HepG2 (cell line): ENCODE data around the gene SRRM2. TPM values are rescaled to one million over a fixed set of nuclear protein-coding genes. Genes with fewer than 3 reads are reported as not detected.
A peak's percentile ranks its signal among the peaks of the same experiment; 100 is the strongest.

Experiments
- CC2D1A ChIP-seq: sonication (generic); formaldehyde crosslinking; IDR thresholded peaks from 2 replicates; pipeline ENCODE4 v1.8.1; 2023; ENCODE audit warnings: mild to moderate bottlenecking, missing genetic modification reagents
- ETV5 ChIP-seq: IDR thresholded peaks from 2 replicates; pipeline ENCODE4 v1.6.1; 2018; ENCODE audit warnings: missing biosample characterization, missing genetic modification reagents, inconsistent platforms, borderline replicate concordance
- HDAC2 ChIP-seq: sonication (generic); formaldehyde crosslinking; IDR thresholded peaks from 2 replicates; pipeline ENCODE4 v1.4.0; 2020; ENCODE audit warnings: missing genetic modification reagents
- HMGA1 ChIP-seq: sonication (generic); formaldehyde crosslinking; conservative IDR thresholded peaks from 2 replicates; pipeline ENCODE4 v1.4.0; 2020; ENCODE audit warnings: missing genetic modification reagents
- ISL2 ChIP-seq: sonication (generic); formaldehyde crosslinking; IDR thresholded peaks from 2 replicates; pipeline ENCODE4 v1.5.0; 2020; ENCODE audit warnings: missing genetic modification reagents
- MTF2 ChIP-seq: sonication (generic); formaldehyde crosslinking; IDR thresholded peaks from 2 replicates; pipeline ENCODE4 v1.5.0; 2020; ENCODE audit warnings: missing genetic modification reagents, borderline replicate concordance
- RELA ChIP-seq: sonication (generic); formaldehyde crosslinking; IDR thresholded peaks from 2 replicates; pipeline ENCODE4 v1.4.0; 2020; ENCODE audit warnings: missing genetic modification reagents
- REPIN1 ChIP-seq: sonication (generic); formaldehyde crosslinking; IDR thresholded peaks from 2 replicates; pipeline ENCODE4 v1.8.0; 2022; ENCODE audit warnings: missing genetic modification reagents, low read depth, mild to moderate bottlenecking, borderline replicate concordance
- SETDB1 ChIP-seq: sonication (generic); formaldehyde crosslinking; IDR thresholded peaks from 2 replicates; pipeline ENCODE4 v1.5.1; 2020; ENCODE audit warnings: missing genetic modification reagents, mild to moderate bottlenecking, borderline replicate concordance
- SP5 ChIP-seq: IDR thresholded peaks from 2 replicates; pipeline ENCODE4 v1.6.1; 2016; ENCODE audit warnings: low read depth, borderline replicate concordance
- TAF15 ChIP-seq: fragments of 200-400 bp; formaldehyde crosslinking; IDR thresholded peaks from one replicate; pipeline ENCODE4 v1.6.1; 2018; ENCODE audit warnings: mild to moderate bottlenecking, low read depth, low read length; ENCODE audit not compliant: poor library complexity, severe bottlenecking
- ZFP90 ChIP-seq: sonication (generic); formaldehyde crosslinking; IDR thresholded peaks from 2 replicates; pipeline ENCODE4 v1.8.0; 2022; ENCODE audit warnings: missing genetic modification reagents, mild to moderate bottlenecking, inconsistent platforms, borderline replicate concordance
- ZNF782 ChIP-seq: sonication (generic); formaldehyde crosslinking; IDR thresholded peaks from 2 replicates; pipeline ENCODE4 v1.4.0; 2020; ENCODE audit warnings: missing genetic modification reagents, mild to moderate bottlenecking, borderline replicate concordance
- ZSCAN29 ChIP-seq: sonication (generic); formaldehyde crosslinking; conservative IDR thresholded peaks from 2 replicates; pipeline ENCODE4 v1.4.0; 2020; ENCODE audit warnings: mild to moderate bottlenecking, missing genetic modification reagents
- polyA plus RNA-seq, 8 experiments: library from polyadenylated mRNA; depleted of rRNA in 3 of 8; stranded (reverse) in 7 of 8; unstranded in 1 of 8; fragments of >200 nt; fragmentation: Illumina TruSeq in 4 of 8; extraction: Trizol in 4 of 8; gene quantifications; 2 replicates each; pipeline versions ENCODE4 v1.2.1 to v1.2.3, GENCODE V29; 2011 to 2016; ENCODE audit warnings: low read depth in 4 of 8, missing spikeins in 1 of 8, mixed read lengths in 1 of 8; ENCODE audit not compliant: insufficient read depth in 1 of 8
- total RNA-seq, 5 experiments: library from RNA; depleted of rRNA; stranded (reverse); fragments of >200 nt; fragmentation: Illumina TruSeq; extraction: Trizol; gene quantifications; 2 replicates each; pipeline ENCODE4 v1.2.3, GENCODE V29; 2016; ENCODE audit warnings: low read depth in 1 of 5
- TF ChIP-seq, protein P1 (sequence below): sonication (generic); formaldehyde crosslinking; IDR thresholded peaks from 2 replicates; pipeline ENCODE4 v1.5.1; 2020; ENCODE audit warnings: missing genetic modification reagents, mild to moderate bottlenecking, borderline replicate concordance
- TF ChIP-seq, protein P2 (sequence below): sonication (generic); formaldehyde crosslinking; IDR thresholded peaks from 2 replicates; pipeline ENCODE4 v1.4.0; 2020; ENCODE audit warnings: missing genetic modification reagents
- TF ChIP-seq, protein P3 (sequence below): IDR thresholded peaks from 2 replicates; pipeline ENCODE4 v1.6.1; 2016; ENCODE audit warnings: low read depth, missing genetic modification reagents, missing compliant biosample characterization
- TF ChIP-seq, protein P4 (sequence below): sonication (generic); formaldehyde crosslinking; IDR thresholded peaks from 2 replicates; pipeline ENCODE4 v1.5.0; 2020; ENCODE audit warnings: missing genetic modification reagents

The SRRM2 gene
- total and polyA plus RNA-seq, 2 of the 13 experiments (the other 11 are each of a cell fraction or from before 2014, with no cell fraction given), result 50.4 to 112 TPM

DNA sequence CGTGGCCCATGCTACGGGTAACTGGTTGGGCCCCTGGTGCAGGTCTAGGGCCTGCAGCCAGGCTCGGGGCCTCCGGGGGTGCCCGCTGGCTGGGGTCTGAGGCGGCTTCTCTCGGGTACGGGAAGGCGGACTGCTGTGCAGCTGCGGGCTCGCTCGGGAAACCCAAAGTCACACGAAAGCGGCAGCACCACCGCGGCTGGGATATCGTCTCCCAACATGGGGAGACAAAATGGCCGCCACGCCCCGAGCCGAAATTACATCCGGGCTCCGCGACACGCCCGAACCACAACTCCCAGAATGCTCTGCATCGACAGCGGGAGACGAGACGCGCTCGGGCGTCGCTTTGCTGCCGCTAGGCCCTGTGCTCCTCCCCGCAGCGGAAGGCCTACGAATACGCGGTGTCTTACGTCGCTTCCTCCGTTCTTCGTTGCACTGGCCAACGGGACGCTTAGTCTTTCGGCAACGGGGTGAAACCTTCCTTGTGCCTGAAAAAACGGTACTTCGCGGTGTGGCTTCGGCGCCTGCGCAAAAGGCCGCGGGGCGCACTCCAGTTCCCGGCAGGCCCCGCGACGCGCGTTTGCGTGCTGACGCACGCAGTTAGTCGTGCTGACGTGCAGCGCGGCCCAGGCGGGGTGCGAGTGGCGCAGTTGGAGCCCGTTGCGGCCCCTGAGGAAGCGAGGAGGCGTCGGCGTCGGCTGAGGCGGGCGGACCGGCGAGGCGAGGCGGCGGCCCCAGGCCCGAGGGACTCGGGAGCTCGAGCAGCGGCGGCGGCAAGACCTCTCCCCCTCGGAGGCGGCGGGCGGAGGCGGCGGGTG is at the start of gene SRRM2 (continued):
- peak; percentile 78 for TF ChIP-seq TAF15
- no peak; the same call in none of the 2 replicates for TF ChIP-seq RELA (CRISPR knock-in tag)
- TF ChIP-seq, protein P1, sequence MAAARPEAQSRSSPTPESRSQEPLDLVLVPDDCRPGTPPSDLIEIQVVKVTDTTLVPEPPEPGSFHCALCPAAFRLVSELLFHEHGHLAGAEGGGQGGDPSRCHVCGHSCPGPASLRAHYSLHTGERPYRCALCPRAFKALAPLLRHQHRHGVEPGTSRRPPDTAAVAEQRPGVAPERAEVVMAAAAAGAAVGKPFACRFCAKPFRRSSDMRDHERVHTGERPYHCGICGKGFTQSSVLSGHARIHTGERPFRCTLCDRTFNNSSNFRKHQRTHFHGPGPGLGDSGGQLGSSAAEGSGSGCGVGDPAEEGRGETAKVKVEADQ (CRISPR knock-in tag), result peak; percentile 34; the same call in 1 of the 2 replicates
- 0 out of 2 replicates have a peak, but pooled peaks have one; percentile 76 for TF ChIP-seq CC2D1A (CRISPR knock-in tag)
- TF ChIP-seq SETDB1, result no peak
- TF ChIP-seq ISL2 (CRISPR knock-in tag), result peak; percentile 76; the same call in 1 of the 2 replicates
- TF ChIP-seq, protein P2, sequence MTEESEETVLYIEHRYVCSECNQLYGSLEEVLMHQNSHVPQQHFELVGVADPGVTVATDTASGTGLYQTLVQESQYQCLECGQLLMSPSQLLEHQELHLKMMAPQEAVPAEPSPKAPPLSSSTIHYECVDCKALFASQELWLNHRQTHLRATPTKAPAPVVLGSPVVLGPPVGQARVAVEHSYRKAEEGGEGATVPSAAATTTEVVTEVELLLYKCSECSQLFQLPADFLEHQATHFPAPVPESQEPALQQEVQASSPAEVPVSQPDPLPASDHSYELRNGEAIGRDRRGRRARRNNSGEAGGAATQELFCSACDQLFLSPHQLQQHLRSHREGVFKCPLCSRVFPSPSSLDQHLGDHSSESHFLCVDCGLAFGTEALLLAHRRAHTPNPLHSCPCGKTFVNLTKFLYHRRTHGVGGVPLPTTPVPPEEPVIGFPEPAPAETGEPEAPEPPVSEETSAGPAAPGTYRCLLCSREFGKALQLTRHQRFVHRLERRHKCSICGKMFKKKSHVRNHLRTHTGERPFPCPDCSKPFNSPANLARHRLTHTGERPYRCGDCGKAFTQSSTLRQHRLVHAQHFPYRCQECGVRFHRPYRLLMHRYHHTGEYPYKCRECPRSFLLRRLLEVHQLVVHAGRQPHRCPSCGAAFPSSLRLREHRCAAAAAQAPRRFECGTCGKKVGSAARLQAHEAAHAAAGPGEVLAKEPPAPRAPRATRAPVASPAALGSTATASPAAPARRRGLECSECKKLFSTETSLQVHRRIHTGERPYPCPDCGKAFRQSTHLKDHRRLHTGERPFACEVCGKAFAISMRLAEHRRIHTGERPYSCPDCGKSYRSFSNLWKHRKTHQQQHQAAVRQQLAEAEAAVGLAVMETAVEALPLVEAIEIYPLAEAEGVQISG (CRISPR knock-in tag), result peak; percentile 90
- no peak for TF ChIP-seq MTF2
- TF ChIP-seq HMGA1 (CRISPR knock-in tag), result no peak
- TF ChIP-seq HDAC2 (CRISPR knock-in tag), result 0 out of 2 replicates have a peak, but pooled peaks have one; percentile 43
- TF ChIP-seq, protein P3, sequence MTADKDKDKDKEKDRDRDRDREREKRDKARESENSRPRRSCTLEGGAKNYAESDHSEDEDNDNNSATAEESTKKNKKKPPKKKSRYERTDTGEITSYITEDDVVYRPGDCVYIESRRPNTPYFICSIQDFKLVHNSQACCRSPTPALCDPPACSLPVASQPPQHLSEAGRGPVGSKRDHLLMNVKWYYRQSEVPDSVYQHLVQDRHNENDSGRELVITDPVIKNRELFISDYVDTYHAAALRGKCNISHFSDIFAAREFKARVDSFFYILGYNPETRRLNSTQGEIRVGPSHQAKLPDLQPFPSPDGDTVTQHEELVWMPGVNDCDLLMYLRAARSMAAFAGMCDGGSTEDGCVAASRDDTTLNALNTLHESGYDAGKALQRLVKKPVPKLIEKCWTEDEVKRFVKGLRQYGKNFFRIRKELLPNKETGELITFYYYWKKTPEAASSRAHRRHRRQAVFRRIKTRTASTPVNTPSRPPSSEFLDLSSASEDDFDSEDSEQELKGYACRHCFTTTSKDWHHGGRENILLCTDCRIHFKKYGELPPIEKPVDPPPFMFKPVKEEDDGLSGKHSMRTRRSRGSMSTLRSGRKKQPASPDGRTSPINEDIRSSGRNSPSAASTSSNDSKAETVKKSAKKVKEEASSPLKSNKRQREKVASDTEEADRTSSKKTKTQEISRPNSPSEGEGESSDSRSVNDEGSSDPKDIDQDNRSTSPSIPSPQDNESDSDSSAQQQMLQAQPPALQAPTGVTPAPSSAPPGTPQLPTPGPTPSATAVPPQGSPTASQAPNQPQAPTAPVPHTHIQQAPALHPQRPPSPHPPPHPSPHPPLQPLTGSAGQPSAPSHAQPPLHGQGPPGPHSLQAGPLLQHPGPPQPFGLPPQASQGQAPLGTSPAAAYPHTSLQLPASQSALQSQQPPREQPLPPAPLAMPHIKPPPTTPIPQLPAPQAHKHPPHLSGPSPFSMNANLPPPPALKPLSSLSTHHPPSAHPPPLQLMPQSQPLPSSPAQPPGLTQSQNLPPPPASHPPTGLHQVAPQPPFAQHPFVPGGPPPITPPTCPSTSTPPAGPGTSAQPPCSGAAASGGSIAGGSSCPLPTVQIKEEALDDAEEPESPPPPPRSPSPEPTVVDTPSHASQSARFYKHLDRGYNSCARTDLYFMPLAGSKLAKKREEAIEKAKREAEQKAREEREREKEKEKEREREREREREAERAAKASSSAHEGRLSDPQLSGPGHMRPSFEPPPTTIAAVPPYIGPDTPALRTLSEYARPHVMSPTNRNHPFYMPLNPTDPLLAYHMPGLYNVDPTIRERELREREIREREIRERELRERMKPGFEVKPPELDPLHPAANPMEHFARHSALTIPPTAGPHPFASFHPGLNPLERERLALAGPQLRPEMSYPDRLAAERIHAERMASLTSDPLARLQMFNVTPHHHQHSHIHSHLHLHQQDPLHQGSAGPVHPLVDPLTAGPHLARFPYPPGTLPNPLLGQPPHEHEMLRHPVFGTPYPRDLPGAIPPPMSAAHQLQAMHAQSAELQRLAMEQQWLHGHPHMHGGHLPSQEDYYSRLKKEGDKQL (CRISPR knock-in tag), result no peak
- TF ChIP-seq ZNF782 (CRISPR knock-in tag), result peak; percentile 96; the same call in 1 of the 2 replicates
- TF ChIP-seq REPIN1, result 0 out of 2 replicates have a peak, but pooled peaks have one; percentile 36
- TF ChIP-seq, protein P4, sequence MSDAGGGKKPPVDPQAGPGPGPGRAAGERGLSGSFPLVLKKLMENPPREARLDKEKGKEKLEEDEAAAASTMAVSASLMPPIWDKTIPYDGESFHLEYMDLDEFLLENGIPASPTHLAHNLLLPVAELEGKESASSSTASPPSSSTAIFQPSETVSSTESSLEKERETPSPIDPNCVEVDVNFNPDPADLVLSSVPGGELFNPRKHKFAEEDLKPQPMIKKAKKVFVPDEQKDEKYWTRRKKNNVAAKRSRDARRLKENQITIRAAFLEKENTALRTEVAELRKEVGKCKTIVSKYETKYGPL, result peak; percentile 11; the same call in 1 of the 2 replicates
- TF ChIP-seq ZFP90 (CRISPR knock-in tag), result peak; percentile 83
- peak; percentile 58; the same call in 1 of the 2 replicates for TF ChIP-seq ETV5
- TF ChIP-seq SP5, result no peak
- peak; percentile 71; the same call in 1 of the 2 replicates for TF ChIP-seq ZSCAN29 (CRISPR knock-in tag)
